Psoas muscle (tissue), 8 donors: ENCODE results near the gene FGF2. TPM values are rescaled to one million over a fixed set of nuclear protein-coding genes. Genes with fewer than 3 reads are reported as not detected.

Experiments
- ATAC-seq, 4 donors: fragments of 200-7000 bp; cut with Tn5 transposase; one replicate each; pipeline ENCODE4 v1.9.1; 2020; ENCODE audit warnings: moderate library complexity in 3 of 4, mild to moderate bottlenecking in 2 of 4
- DNase-seq, 2 donors: peaks; one replicate each; pipeline ENCODE4 v3.0.0-alpha.2; 2020
- H3K27ac ChIP-seq: fragments of 200-600 bp; one replicate; pipeline ENCODE4 v1.8.0; 2022
- H3K27me3 ChIP-seq, 3 donors: fragments of 200-600 bp in 1 of 3; one replicate each; pipeline versions ENCODE4 v1.6.1 to v1.8.0; 2013 to 2022; ENCODE audit warnings: low read length in 2 of 3, mild to moderate bottlenecking in 2 of 3, moderate library complexity in 1 of 3; ENCODE audit not compliant: insufficient read depth in 3 of 3
- H3K36me3 ChIP-seq, 2 donors: fragments of 200-600 bp in 1 of 2; one replicate each; pipeline versions ENCODE4 v1.6.1 to v1.8.0; 2013 to 2022; ENCODE audit warnings: low read depth in 1 of 2, mild to moderate bottlenecking in 1 of 2, moderate library complexity in 1 of 2; ENCODE audit not compliant: insufficient read depth in 1 of 2
- H3K4me1 ChIP-seq: fragments of 200-600 bp; one replicate; pipeline ENCODE4 v1.8.0; 2022
- H3K4me3 ChIP-seq: fragments of 200-600 bp; one replicate; pipeline ENCODE4 v1.8.0; 2022; ENCODE audit warnings: mild to moderate bottlenecking
- H3K9me3 ChIP-seq: fragments of 200-600 bp; one replicate; pipeline ENCODE4 v1.8.0; 2022
- WGBS, 3 donors: extraction: QIAGEN DNeasy Blood & Tissue Kit; methylation state at CpG; one replicate each; pipeline versions ENCODE4 v1.1.6 to v1.1.7; 2013; 5-methylcytosine and 5-hydroxymethylcytosine counted together
- intact Hi-C, 2 donors: fragments of 100-400 bp; cut with DNase I; formaldehyde crosslinking; loops; one replicate each; pipeline versions ENCODE4 v1.11.0 to v1.14.2; 2022
- polyA plus RNA-seq, 3 donors: library from polyadenylated mRNA; stranded (reverse); fragments of 200-250 nt; gene quantifications; one replicate each; pipeline ENCODE4 v1.2.3, GENCODE V29; 2013
- total RNA-seq, 4 donors: library from RNA; stranded (reverse); fragmentation: NEBNext Ultra II Directional in 2 of 4; extraction: Animal tissue kit (Norgen Biotek cat#: 25700) in 2 of 4; gene quantifications; one replicate each; pipeline versions ENCODE4 v1.2.1 to v1.2.4, GENCODE V29; 2021 to 2023
- TF ChIP-seq, protein P1 (sequence below): fragments of 200-600 bp; IDR thresholded peaks from one replicate; pipeline ENCODE4 v1.8.0; 2022; ENCODE audit warnings: antibody characterized with exemption
- donor health status: healthy with polysubstance abuse.
- donor health status: DM: no; HTN: no; CAD: no; lungs with moderate emphysema.
- donor health status: Bipolar disorder and iron deficiency.
- donor health status: healthy.
- donor health status: DM: yes; HTN: yes; CAD: no.
- donor health status: DM: no; HTN: no; CAD: no.
- donor health status: DM: no; HTN: no; CAD: no.
- donor health status: DM: yes; HTN: yes; CAD: no.

The FGF2 gene
- total and polyA plus RNA-seq, 7 donors = 0.86 to 3.7 (median 2.0) TPM

DNA sequence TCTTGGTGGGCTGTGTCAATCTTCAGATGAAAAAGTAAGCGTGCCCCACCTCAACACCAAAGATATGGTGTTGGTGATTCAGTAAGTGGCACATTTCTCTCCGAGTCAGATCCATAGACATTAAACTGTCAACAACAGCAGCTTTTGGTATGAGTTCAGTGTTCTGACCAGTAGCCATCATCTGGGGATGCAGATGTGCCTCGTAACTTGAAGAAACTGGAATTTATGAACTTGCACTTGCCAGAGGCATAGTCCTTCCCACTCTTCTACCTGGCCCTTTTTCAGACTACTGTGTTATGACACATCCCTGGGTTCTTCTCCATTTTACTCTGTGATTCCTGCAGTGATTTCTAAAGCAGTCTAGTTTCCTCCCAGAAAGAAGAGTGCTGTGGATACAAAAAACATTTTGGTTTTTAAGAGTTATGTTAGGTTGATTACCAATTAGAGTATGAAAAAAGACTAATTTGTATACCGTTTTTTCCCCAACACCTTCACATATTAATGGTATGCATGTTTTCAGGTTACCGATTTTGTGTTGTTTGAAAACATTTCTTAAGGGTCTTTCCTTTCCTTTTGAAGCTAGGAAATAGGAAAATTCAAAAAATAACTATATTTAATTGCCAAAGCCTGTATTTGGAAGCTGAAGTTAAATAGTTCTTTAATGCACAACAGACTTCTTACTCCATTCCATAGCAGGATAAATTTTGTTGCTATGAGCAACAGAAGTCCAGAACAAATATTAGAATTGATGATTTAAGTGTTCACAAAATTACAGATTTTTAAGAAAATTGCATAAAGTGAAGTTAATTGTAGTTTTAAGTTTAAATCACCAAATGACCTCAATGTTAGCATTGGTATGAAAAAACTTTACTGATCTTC is 56.5 kb downstream of the FGF2 start:
- ATAC-seq (no peak), DNase-seq (no peak)
- 71 to 85% (median 79%) methylated on average over 5 of the region's 5 CpGs for WGBS, 3 donors
- no peaks in the 10 kb centered on the region for H3K9me3 ChIP-seq
- no peaks in the 10 kb centered on the region for H3K36me3 ChIP-seq
- TF ChIP-seq, protein P1, sequence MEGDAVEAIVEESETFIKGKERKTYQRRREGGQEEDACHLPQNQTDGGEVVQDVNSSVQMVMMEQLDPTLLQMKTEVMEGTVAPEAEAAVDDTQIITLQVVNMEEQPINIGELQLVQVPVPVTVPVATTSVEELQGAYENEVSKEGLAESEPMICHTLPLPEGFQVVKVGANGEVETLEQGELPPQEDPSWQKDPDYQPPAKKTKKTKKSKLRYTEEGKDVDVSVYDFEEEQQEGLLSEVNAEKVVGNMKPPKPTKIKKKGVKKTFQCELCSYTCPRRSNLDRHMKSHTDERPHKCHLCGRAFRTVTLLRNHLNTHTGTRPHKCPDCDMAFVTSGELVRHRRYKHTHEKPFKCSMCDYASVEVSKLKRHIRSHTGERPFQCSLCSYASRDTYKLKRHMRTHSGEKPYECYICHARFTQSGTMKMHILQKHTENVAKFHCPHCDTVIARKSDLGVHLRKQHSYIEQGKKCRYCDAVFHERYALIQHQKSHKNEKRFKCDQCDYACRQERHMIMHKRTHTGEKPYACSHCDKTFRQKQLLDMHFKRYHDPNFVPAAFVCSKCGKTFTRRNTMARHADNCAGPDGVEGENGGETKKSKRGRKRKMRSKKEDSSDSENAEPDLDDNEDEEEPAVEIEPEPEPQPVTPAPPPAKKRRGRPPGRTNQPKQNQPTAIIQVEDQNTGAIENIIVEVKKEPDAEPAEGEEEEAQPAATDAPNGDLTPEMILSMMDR = no peak
- H3K4me1 ChIP-seq = no peaks in the 10 kb centered on the region
- intact Hi-C loops = no loop called here
- no peaks in the 10 kb centered on the region for H3K27me3 ChIP-seq
- no peak overlapping the region for H3K4me3 ChIP-seq
- H3K27ac ChIP-seq = no peak overlapping the region

DNA sequence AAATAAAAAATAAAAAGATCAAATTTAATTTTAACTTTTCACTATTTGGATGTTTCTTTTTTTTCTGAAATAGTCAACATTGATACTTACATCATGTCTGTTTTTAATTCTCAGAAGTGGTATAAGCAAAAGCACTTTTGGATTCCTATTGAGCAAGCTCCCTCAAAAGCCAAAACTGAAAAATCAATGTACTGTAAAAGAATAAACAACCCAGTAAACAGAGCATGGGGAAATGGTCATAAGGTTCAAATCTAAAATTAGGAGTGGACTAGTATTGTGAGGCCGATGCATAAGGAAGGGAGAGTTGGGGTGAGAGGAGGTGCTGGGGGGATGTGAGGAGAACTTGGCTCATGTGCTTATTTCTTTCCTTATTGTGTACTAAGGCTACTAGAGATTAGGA is 57.9 kb downstream of the FGF2 start:
- Histone ChIP-seq H3K27me3 (no peaks in the 10 kb centered on the region), H3K27ac (no peak overlapping the region), H3K4me1 (no peaks in the 10 kb centered on the region), H3K4me3 (no peak overlapping the region), H3K36me3 (no peaks in the 10 kb centered on the region), H3K9me3 (no peaks in the 10 kb centered on the region)
- intact Hi-C loops = no loop called here
- TF ChIP-seq, protein P1 = no peak
- DNase-seq (no peak), ATAC-seq (no peak)
- 30 to 46% (median 41%) methylated on average over 1 of the region's 1 CpG for WGBS, 3 donors

DNA sequence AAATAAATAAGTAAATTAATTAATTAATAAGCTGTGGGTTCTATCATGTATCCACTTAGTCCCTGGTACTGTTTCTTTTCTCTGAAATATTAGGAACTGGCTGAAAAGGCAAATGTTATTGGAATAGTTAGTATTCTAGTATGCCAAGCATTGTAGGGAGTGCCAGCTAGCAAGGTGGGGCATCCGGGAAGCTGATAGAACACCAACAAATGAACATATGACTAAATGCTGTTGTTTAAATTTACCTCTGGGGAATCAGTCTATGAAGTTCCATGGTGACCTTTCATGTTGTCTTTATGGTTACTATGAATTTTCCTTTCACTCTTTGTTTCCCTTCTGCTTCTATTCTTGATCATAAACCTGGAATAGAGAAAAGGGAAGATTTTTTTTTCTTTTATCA is 63.1 kb downstream of the FGF2 start:
- no peak overlapping the region for H3K4me3 ChIP-seq
- H3K27me3 ChIP-seq = no peaks in the 10 kb centered on the region
- DNase-seq (no peak), ATAC-seq (no peak)
- H3K9me3 ChIP-seq = no peaks in the 10 kb centered on the region
- no peak overlapping the region for H3K27ac ChIP-seq
- TF ChIP-seq, protein P1 = no peak
- 41 to 63% (median 42%) methylated on average over 1 of the region's 1 CpG for WGBS, 3 donors
- H3K36me3 ChIP-seq = peaks cover 0 to 27% of the 10 kb centered on the region in 2 donors
- H3K4me1 ChIP-seq = no peaks in the 10 kb centered on the region
- intact Hi-C loops = no loop called here

DNA sequence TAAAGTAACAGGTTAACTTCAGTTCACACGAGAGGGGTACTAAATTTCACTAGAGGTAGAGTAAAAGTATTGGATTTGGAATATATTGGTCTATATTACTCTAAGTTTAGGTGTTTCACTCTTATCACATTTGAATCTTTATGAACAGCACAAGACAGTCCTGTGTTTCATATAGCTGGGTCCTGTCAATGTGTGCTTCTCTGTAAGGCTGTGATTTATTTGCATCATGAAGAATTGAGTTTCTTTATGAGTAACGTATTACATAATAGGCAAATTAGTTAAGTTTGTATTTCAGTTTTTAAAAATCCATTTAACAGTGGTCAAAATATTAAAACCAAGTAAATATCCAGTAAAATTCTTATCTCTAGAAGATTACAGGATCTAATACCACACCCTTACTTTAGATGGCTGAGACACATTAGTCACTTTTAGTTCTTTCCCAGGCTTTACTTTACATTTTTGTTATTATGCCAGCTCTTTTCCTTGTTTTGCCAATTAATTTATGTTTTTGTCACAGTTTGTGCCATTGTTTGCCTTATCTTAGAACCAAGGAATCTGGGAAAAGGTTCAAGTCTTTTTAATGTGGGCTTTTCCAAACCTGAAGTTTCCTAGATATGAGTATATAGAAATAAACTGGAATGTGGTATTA is 63.6 kb downstream of the FGF2 start:
- WGBS, 3 donors = 73 to 93% (median 89%) methylated on average over 2 of the region's 2 CpGs
- ATAC-seq = no peak

More for the DNA sequence above, 63.6 kb downstream of the FGF2 start:
- Histone ChIP-seq H3K27me3 (no peaks in the 10 kb centered on the region), H3K4me3 (no peak overlapping the region), H3K27ac (no peak overlapping the region), H3K36me3 (peaks cover 0 to 27% of the 10 kb centered on the region in 2 donors), H3K4me1 (no peaks in the 10 kb centered on the region), H3K9me3 (no peaks in the 10 kb centered on the region)
- intact Hi-C loops = no loop called here
- TF ChIP-seq, protein P1 = no peak
- DNase-seq = no peak
